ENCODE measurements around the gene ZNF625. TPM values are rescaled to one million over a fixed set of nuclear protein-coding genes. Genes with fewer than 3 reads are reported as not detected.

ZNF625 gene
- total RNA-seq, 1 experiment from 2014 or later: 30.7 TPM

DNA sequence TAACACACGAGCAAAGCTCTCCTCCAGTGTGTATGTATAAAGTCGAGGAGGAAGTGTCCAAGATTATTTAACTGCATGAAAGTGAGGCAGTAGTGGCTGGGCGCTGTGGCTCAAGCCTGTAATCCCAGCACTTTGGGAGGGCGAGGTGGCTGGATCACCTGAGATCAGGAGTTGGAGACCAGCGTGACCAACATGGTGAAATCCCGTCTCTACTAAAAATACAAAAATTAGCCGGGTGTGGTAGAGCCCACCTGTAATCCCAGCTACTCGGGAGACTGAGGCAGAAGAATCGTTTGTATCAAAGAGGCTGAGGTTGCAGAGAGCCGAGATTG is 15.2 kb downstream of the ZNF625 start:
- peaks cover 27 to 31% of the 10 kb centered on the region in 2 experiments for H3K4me1 Mint-ChIP-seq
- Histone ChIP-seq H4K5ac (ENCODE audit: insufficient read length, low read depth, low read length) (no peak overlapping the region), H2BK5ac (ENCODE audit: insufficient read length, low read length) (no peak overlapping the region), H2AFZ (ENCODE audit: low read length) (no peak overlapping the region), H2BK120ac (ENCODE audit: low read depth, low read length, poor library complexity, severe bottlenecking) (no peak overlapping the region), H2AK5ac (ENCODE audit: insufficient read length, low read length) (no peak overlapping the region), H4K8ac (replicated peaks; ENCODE audit: insufficient read length, low read depth, low read length) (no peak overlapping the region), H3K79me2 (ENCODE audit: insufficient read depth, low read length) (no peaks in the 10 kb centered on the region; the same call in 1 of the 2 replicates), H3K9ac (ENCODE audit: extremely low read depth, insufficient read length, low read length) (no peak overlapping the region), H3T11ph (ENCODE audit: low read length) (no peak overlapping the region), H3K4me1 (ENCODE audit: insufficient read depth, low read length) (no peaks in the 10 kb centered on the region), H3K18ac (ENCODE audit: insufficient read length, low read depth, low read length) (no peak overlapping the region), H3K4ac (ENCODE audit: low read depth, low read length) (no peak overlapping the region), H3K23me2 (ENCODE audit: insufficient read length, low read depth, low read length, poor library complexity, severe bottlenecking) (peaks cover 4% of the 10 kb centered on the region), H2BK12ac (ENCODE audit: insufficient read length, low read depth, low read length) (no peak overlapping the region), H3K4me2 (ENCODE audit: insufficient read depth, insufficient read length, low read length) (no peak overlapping the region), H3K27ac (ENCODE audit: insufficient read length, low read depth, low read length) (no peak overlapping the region), H3K23ac (ENCODE audit: insufficient read length, low read depth, low read length) (no peak overlapping the region), H3K56ac (ENCODE audit: insufficient read length, low read depth, low read length) (no peak overlapping the region), H4K91ac (ENCODE audit: insufficient read length, low read depth, low read length) (no peak overlapping the region), H2BK15ac (ENCODE audit: low read depth, low read length) (no peak overlapping the region), H4K20me1 (ENCODE audit: control insufficient read depth, insufficient read depth, insufficient read length) (no peaks in the 10 kb centered on the region), H3K79me1 (ENCODE audit: insufficient read depth, low read depth, low read length, poor library complexity, severe bottlenecking) (no peaks in the 10 kb centered on the region), H3K27me3 (ENCODE audit: insufficient read depth, low read length) (no peaks in the 10 kb centered on the region), H3K14ac (ENCODE audit: insufficient read depth, low read length) (no peak overlapping the region), H3K9me3 (ENCODE audit: control insufficient read depth, low read depth, low read length) (peaks cover 16% of the 10 kb centered on the region), H2BK20ac (ENCODE audit: low read depth, low read length, poor library complexity, severe bottlenecking) (no peak overlapping the region)
- peak overlapping the region in 2 of 3 experiments; percentile 28 to 67; a peak in 2 of 7 replicates for H3K27ac Mint-ChIP-seq
- H3K36me3 Mint-ChIP-seq (ENCODE audit: insufficient read depth in 1 of 3, low read depth in 3 of 3): peaks cover 54 to 57% (median 55%) of the 10 kb centered on the region in 3 experiments
- TF ChIP-seq, protein P1, sequence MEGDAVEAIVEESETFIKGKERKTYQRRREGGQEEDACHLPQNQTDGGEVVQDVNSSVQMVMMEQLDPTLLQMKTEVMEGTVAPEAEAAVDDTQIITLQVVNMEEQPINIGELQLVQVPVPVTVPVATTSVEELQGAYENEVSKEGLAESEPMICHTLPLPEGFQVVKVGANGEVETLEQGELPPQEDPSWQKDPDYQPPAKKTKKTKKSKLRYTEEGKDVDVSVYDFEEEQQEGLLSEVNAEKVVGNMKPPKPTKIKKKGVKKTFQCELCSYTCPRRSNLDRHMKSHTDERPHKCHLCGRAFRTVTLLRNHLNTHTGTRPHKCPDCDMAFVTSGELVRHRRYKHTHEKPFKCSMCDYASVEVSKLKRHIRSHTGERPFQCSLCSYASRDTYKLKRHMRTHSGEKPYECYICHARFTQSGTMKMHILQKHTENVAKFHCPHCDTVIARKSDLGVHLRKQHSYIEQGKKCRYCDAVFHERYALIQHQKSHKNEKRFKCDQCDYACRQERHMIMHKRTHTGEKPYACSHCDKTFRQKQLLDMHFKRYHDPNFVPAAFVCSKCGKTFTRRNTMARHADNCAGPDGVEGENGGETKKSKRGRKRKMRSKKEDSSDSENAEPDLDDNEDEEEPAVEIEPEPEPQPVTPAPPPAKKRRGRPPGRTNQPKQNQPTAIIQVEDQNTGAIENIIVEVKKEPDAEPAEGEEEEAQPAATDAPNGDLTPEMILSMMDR (conservative IDR thresholded peaks at IDR 0.05): no peak
- DNase-seq: no peak
- H3K27me3 Mint-ChIP-seq (ENCODE audit: low read depth): no peaks in the 10 kb centered on the region; the same call in 1 of the 2 replicates
- WGBS (ENCODE audit: extremely low coverage, insufficient read length, low lambda C conversion rate): no CpG with 5 or more reads among the region's 10 CpGs
- peaks cover 33 to 35% of the 10 kb centered on the region in 2 experiments for H3K9me3 Mint-ChIP-seq
- peak overlapping the region in 1 of 2 experiments; percentile 96; a peak in 3 of 5 replicates for H3K4me3 Mint-ChIP-seq
